NT2/D1 (cell line): Measurements from ENCODE around the gene FASN.
A peak's percentile ranks its signal among the peaks of the same experiment; 100 is the strongest.

Source experiments
- DNase-seq: peaks from one replicate; pipeline ENCODE4 v3.0.0-alpha.2; 2011; ENCODE audit warnings: low read depth, low spot score
- H3K27me3 ChIP-seq: 2 replicates; pipeline ENCODE4 v1.6.0; 2011; ENCODE audit warnings: mild to moderate bottlenecking; ENCODE audit not compliant: insufficient read length, insufficient read depth
- H3K36me3 ChIP-seq: 2 replicates; pipeline ENCODE4 v1.6.1; 2011; ENCODE audit warnings: mild to moderate bottlenecking, low read length, mixed read lengths; ENCODE audit not compliant: insufficient read depth, insufficient read length
- H3K4me1 ChIP-seq: 2 replicates; pipeline ENCODE4 v1.5.1; 2011; ENCODE audit not compliant: insufficient read depth, insufficient read length
- H3K4me3 ChIP-seq: 2 replicates; pipeline ENCODE4 v1.5.1; 2011; ENCODE audit warnings: low read depth; ENCODE audit not compliant: insufficient read length
- H3K9ac ChIP-seq: 2 replicates; pipeline ENCODE4 v1.6.0; 2011; ENCODE audit warnings: low read depth; ENCODE audit not compliant: insufficient read length
- H3K9me3 ChIP-seq: 2 replicates; pipeline ENCODE4 v1.5.1; 2011; ENCODE audit warnings: mild to moderate bottlenecking, low read length; ENCODE audit not compliant: insufficient read depth
- SUZ12 ChIP-seq: IDR thresholded peaks from 2 replicates; pipeline ENCODE4 v1.6.1; 2011; ENCODE audit not compliant: insufficient read length, insufficient read depth; ENCODE audit errors: extremely low read depth
- YY1 ChIP-seq: IDR thresholded peaks from 2 replicates; pipeline ENCODE4 v1.6.1; 2011; ENCODE audit not compliant: insufficient read length, insufficient read depth
- ZNF274 ChIP-seq: IDR thresholded peaks from 2 replicates; pipeline ENCODE4 v1.6.1; 2011; ENCODE audit warnings: mild to moderate bottlenecking, low read depth, low read length

The FASN gene

GRCh38 chr17:82101767-82102679, 4.0 kb upstream of the FASN start:
- Histone ChIP-seq H3K4me3 (no peak overlapping the region), H3K36me3 (peaks cover 13% of the 10 kb centered on the region), H3K4me1 (peaks cover 47% of the 10 kb centered on the region), H3K9ac (peak overlapping the region; percentile 99), H3K27me3 (no peaks in the 10 kb centered on the region), H3K9me3 (no peaks in the 10 kb centered on the region)
- DNase-seq = no peak
- TF ChIP-seq ZNF274 (no peak), YY1 (no peak), SUZ12 (no peak)

- TF ChIP-seq SUZ12 = no peak
- TF ChIP-seq ZNF274 = no peak
- no peak for TF ChIP-seq YY1
- no peak for DNase-seq
- Histone ChIP-seq H3K36me3 (peaks cover 20% of the 10 kb centered on the region), H3K9me3 (no peaks in the 10 kb centered on the region), H3K4me3 (no peak overlapping the region), H3K27me3 (no peaks in the 10 kb centered on the region), H3K4me1 (peaks cover 51% of the 10 kb centered on the region), H3K9ac (peak overlapping the region; percentile 99)
Observed at GRCh38 chr17:82101301-82101715, 3.3 kb upstream of the FASN start.

- no peaks in the 10 kb centered on the region for H3K27me3 ChIP-seq
- peak overlapping the region; percentile 99 for H3K9ac ChIP-seq
- peaks cover 26% of the 10 kb centered on the region for H3K36me3 ChIP-seq
- H3K4me1 ChIP-seq = peaks cover 52% of the 10 kb centered on the region
- TF ChIP-seq YY1 = no peak
- TF ChIP-seq ZNF274 = no peak
- TF ChIP-seq SUZ12 = no peak
- H3K9me3 ChIP-seq = no peaks in the 10 kb centered on the region
- DNase-seq = no peak
- peak overlapping the region; percentile 24 for H3K4me3 ChIP-seq
Observed at GRCh38 chr17:82100502-82101298, 2.7 kb upstream of the FASN start.

- TF ChIP-seq SUZ12 = no peak
- TF ChIP-seq ZNF274 = no peak
- no peak for TF ChIP-seq YY1
- Histone ChIP-seq H3K36me3 (peaks cover 38% of the 10 kb centered on the region), H3K4me1 (peaks cover 47% of the 10 kb centered on the region), H3K9ac (peak overlapping the region; percentile 99), H3K27me3 (no peaks in the 10 kb centered on the region), H3K4me3 (peak overlapping the region; percentile 91), H3K9me3 (no peaks in the 10 kb centered on the region)
- DNase-seq = no peak
Observed at GRCh38 chr17:82098939-82099763, 1.1 kb upstream of the FASN start.

- no peak for DNase-seq
- H3K36me3 ChIP-seq = peaks cover 51% of the 10 kb centered on the region
- peaks cover 54% of the 10 kb centered on the region for H3K4me1 ChIP-seq
Observed at GRCh38 chr17:82097919-82098168, 192 bp downstream of the FASN start.

GRCh38 chr17:82097184-82097918, 685 bp downstream of the FASN start:
- DNase-seq = no peak
- Histone ChIP-seq H3K4me3 (peak overlapping the region; percentile 99), H3K9me3 (no peaks in the 10 kb centered on the region), H3K9ac (peak overlapping the region; percentile 98), H3K27me3 (no peaks in the 10 kb centered on the region), H3K4me1 (peaks cover 52% of the 10 kb centered on the region), H3K36me3 (peaks cover 55% of the 10 kb centered on the region)
- TF ChIP-seq YY1 (no peak), ZNF274 (no peak), SUZ12 (no peak)

More at GRCh38 chr17:82097919-82098168, 192 bp downstream of the FASN start:
- Histone ChIP-seq H3K27me3 (no peaks in the 10 kb centered on the region), H3K4me3 (peak overlapping the region; percentile 99), H3K9me3 (no peaks in the 10 kb centered on the region), H3K9ac (peak overlapping the region; percentile 98)
- no peak for TF ChIP-seq SUZ12
- TF ChIP-seq YY1 = no peak
- TF ChIP-seq ZNF274 = no peak
